Neural cell (in vitro differentiated cells): Measurements from ENCODE around the gene SH3D19.

ENCODE experiments used
- EP300 ChIP-seq: fragments of 450-650 bp; conservative IDR thresholded peaks from 2 replicates; pipeline ENCODE4 v1.6.1; 2014; ENCODE audit warnings: antibody characterized with exemption, mild to moderate bottlenecking, moderate library complexity; ENCODE audit not compliant: poor library complexity, severe bottlenecking
- EZH2 ChIP-seq: fragments of 200-600, 300-800 bp; shearing (Covaris generic), sonication (generic); IDR thresholded peaks from 2 replicates; pipeline ENCODE4 v1.6.1; 2014; ENCODE audit warnings: antibody characterized with exemption, low read length, borderline replicate concordance, mild to moderate bottlenecking; ENCODE audit not compliant: insufficient read depth, poor library complexity, severe bottlenecking
- POLR2AphosphoS5 ChIP-seq: IDR thresholded peaks from 2 replicates; pipeline ENCODE4 v1.6.1; 2012
- SMC3 ChIP-seq: fragments of 450-650 bp; conservative IDR thresholded peaks from 2 replicates; pipeline ENCODE4 v1.6.1; 2014; ENCODE audit warnings: antibody characterized with exemption, mild to moderate bottlenecking, moderate library complexity; ENCODE audit not compliant: poor library complexity
- TAF1 ChIP-seq: IDR thresholded peaks from 2 replicates; pipeline ENCODE4 v1.6.1; 2012; ENCODE audit warnings: low read depth
- TF ChIP-seq, protein P1 (sequence below): fragments of 450-650 bp; IDR thresholded peaks from 2 replicates; pipeline ENCODE4 v1.5.1; 2014; ENCODE audit warnings: antibody characterized with exemption, mild to moderate bottlenecking, moderate library complexity; ENCODE audit not compliant: poor library complexity, severe bottlenecking

DNA sequence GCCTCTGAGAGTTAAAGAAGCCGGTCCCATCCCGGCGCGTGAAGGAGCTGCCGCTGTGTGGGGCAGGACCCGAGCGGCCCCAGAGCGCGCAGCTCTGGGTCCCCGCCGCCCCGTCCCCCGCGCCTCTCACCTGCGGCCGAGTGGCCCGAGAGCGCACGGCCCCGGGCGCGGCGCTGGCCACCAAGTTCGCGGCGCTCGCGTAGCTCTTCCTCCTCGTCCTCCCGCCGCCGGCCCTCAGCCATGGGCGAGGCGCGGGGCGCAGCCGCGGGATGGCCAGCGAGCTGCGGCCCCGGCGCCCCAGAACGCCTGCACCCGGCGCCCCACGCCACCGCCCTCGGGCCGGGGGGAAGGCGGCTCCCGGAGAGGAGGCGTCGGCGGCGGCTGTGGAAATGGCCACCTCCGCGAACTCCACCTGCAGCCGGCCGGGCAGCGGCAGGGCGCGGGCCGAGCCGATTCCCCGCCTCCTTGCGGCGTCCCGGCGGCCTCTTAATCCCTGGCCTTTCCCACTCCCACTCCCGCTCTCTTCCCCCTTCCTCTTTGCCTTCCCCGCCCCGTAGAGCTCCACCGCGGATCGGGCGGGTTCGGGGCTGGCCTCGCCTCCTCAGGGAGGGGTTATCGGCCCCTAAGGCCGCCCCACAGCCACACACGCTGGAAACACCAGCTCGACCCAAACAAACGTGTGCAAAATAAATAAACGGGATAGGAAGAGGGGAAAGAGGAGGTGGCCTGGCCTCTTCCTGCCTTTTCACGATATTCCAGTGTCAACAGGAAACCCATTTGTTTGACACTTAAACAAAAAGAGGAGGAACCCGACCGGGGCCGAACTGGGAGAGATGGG, at the start of gene SH3D19:
- TF ChIP-seq, protein P1, sequence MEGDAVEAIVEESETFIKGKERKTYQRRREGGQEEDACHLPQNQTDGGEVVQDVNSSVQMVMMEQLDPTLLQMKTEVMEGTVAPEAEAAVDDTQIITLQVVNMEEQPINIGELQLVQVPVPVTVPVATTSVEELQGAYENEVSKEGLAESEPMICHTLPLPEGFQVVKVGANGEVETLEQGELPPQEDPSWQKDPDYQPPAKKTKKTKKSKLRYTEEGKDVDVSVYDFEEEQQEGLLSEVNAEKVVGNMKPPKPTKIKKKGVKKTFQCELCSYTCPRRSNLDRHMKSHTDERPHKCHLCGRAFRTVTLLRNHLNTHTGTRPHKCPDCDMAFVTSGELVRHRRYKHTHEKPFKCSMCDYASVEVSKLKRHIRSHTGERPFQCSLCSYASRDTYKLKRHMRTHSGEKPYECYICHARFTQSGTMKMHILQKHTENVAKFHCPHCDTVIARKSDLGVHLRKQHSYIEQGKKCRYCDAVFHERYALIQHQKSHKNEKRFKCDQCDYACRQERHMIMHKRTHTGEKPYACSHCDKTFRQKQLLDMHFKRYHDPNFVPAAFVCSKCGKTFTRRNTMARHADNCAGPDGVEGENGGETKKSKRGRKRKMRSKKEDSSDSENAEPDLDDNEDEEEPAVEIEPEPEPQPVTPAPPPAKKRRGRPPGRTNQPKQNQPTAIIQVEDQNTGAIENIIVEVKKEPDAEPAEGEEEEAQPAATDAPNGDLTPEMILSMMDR, result no peak
- no peak for TF ChIP-seq TAF1
- no peak for TF ChIP-seq POLR2AphosphoS5
- TF ChIP-seq EP300, result no peak
- no peak for TF ChIP-seq EZH2
- peak; percentile 26 for TF ChIP-seq SMC3
